ENCODE measurements around the gene CLSTN2.

DNA sequence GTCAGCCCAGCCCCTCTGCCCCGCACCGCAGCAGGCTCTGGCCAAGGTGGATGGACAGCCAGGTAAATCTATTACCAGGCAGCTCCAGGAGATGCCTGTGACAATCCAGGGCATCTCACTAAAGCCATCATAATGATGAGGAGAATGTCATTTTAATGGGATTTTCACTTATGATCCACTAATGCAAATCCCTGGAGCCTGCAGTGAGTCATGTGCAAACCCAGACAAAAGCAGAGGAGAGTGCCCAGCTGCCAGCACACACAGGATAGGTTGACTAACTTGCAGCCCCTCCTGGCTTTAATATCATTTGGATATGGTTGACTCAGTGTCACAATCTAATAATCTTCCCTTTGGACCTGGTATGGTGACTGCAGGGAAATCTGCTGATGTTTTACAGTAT is 536.0 kb downstream of the CLSTN2 start:
- TF ChIP-seq, protein P1, sequence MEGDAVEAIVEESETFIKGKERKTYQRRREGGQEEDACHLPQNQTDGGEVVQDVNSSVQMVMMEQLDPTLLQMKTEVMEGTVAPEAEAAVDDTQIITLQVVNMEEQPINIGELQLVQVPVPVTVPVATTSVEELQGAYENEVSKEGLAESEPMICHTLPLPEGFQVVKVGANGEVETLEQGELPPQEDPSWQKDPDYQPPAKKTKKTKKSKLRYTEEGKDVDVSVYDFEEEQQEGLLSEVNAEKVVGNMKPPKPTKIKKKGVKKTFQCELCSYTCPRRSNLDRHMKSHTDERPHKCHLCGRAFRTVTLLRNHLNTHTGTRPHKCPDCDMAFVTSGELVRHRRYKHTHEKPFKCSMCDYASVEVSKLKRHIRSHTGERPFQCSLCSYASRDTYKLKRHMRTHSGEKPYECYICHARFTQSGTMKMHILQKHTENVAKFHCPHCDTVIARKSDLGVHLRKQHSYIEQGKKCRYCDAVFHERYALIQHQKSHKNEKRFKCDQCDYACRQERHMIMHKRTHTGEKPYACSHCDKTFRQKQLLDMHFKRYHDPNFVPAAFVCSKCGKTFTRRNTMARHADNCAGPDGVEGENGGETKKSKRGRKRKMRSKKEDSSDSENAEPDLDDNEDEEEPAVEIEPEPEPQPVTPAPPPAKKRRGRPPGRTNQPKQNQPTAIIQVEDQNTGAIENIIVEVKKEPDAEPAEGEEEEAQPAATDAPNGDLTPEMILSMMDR (conservative IDR thresholded peaks at IDR 0.05; ENCODE audit: low read depth, low read length) = no peak
- TF ChIP-seq, protein P2, sequence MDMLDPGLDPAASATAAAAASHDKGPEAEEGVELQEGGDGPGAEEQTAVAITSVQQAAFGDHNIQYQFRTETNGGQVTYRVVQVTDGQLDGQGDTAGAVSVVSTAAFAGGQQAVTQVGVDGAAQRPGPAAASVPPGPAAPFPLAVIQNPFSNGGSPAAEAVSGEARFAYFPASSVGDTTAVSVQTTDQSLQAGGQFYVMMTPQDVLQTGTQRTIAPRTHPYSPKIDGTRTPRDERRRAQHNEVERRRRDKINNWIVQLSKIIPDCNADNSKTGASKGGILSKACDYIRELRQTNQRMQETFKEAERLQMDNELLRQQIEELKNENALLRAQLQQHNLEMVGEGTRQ (IDR thresholded peaks at IDR 0.05; ENCODE audit: low read depth, low read length) = no peak
- TF ChIP-seq MAFK (IDR thresholded peaks at IDR 0.05; ENCODE audit: low read depth, low read length) (no peak), RAD21 (IDR thresholded peaks at IDR 0.05; ENCODE audit: low read length) (no peak), CHD1 (IDR thresholded peaks at IDR 0.05; ENCODE audit: low read depth, low read length) (no peak), SMC3 (IDR thresholded peaks at IDR 0.05; ENCODE audit: low read depth, low read length) (no peak), POLR2A (IDR thresholded peaks at IDR 0.05; ENCODE audit: low read depth, low read length) (no peak), MXI1 (IDR thresholded peaks at IDR 0.05; ENCODE audit: borderline replicate concordance, low read depth, low read length) (no peak), BHLHE40 (IDR thresholded peaks at IDR 0.05; ENCODE audit: low read depth, low read length) (no peak), FOS (IDR thresholded peaks at IDR 0.05; ENCODE audit: low read depth, low read length) (no peak), NFE2L2 (IDR thresholded peaks at IDR 0.05; ENCODE audit: low read depth, low read length) (no peak), CEBPB (IDR thresholded peaks at IDR 0.05; ENCODE audit: low read depth, low read length) (no peak)
- TF ChIP-seq, protein P3, sequence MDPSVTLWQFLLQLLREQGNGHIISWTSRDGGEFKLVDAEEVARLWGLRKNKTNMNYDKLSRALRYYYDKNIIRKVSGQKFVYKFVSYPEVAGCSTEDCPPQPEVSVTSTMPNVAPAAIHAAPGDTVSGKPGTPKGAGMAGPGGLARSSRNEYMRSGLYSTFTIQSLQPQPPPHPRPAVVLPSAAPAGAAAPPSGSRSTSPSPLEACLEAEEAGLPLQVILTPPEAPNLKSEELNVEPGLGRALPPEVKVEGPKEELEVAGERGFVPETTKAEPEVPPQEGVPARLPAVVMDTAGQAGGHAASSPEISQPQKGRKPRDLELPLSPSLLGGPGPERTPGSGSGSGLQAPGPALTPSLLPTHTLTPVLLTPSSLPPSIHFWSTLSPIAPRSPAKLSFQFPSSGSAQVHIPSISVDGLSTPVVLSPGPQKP (IDR thresholded peaks at IDR 0.05; ENCODE audit: borderline replicate concordance, low read depth, low read length) = no peak

Measured in IMR-90 (cell line).